ENCODE measurements around the gene CCDC174. TPM values are rescaled to one million over a fixed set of nuclear protein-coding genes. Genes with fewer than 3 reads are reported as not detected.

The CCDC174 gene
- total RNA-seq, 5 donors from 2014 or later (not counting 1 experiment from before 2014, with no cell fraction given): 36.1 to 48.9 (median 40.6) TPM

GRCh38 chr3:14614862-14615261 is 36.7 kb upstream of the CCDC174 start:
- Mint-ChIP-seq H3K4me3 (no peak overlapping the region), H3K27me3 (peaks cover 37 to 42% of the 10 kb centered on the region in 2 donors), H3K4me1 (no peaks in the 10 kb centered on the region), H3K9me3 (no peaks in the 10 kb centered on the region), H3K27ac (no peak overlapping the region), H3K36me3 (no peaks in the 10 kb centered on the region)
- H3K9me3 ChIP-seq: no peaks in the 10 kb centered on the region
- DNase-seq: no peak
- no peaks in the 10 kb centered on the region for H3K4me1 ChIP-seq (ENCODE audit: control insufficient read depth in 1 of 2, extremely low read depth in 1 of 2, insufficient read depth in 2 of 2, low read length in 2 of 2)
- no peaks in the 10 kb centered on the region for H3K36me3 ChIP-seq (ENCODE audit: control insufficient read depth in 2 of 2, extremely low read depth in 1 of 2, insufficient read depth in 1 of 2, low read length in 1 of 2)
- ATAC-seq (replicated peaks in 1 of 4): no peak
- no peak overlapping the region for H3K27ac ChIP-seq (ENCODE audit: low read length)
- no peak overlapping the region for H3K4me3 ChIP-seq (ENCODE audit: control insufficient read depth in 1 of 2, extremely low read depth in 1 of 2, low read length in 1 of 2)
- ChIA-PET CTCF (no interaction called here), POLR2A (no interaction called here)
- peaks cover 7 to 23% of the 10 kb centered on the region in 2 experiments for H3K27me3 ChIP-seq (replicated peaks in 1 of 2; ENCODE audit: control insufficient read depth in 2 of 2, extremely low read depth in 1 of 2, insufficient read depth in 2 of 2, low read length in 1 of 2)

GRCh38 chr3:14616606-14617507 is 34.7 kb upstream of the CCDC174 start:
- Histone ChIP-seq H3K36me3 (ENCODE audit: control insufficient read depth in 2 of 2, extremely low read depth in 1 of 2, insufficient read depth in 1 of 2, low read length in 1 of 2) (no peaks in the 10 kb centered on the region), H3K27ac (ENCODE audit: low read length) (no peak overlapping the region), H3K4me1 (ENCODE audit: control insufficient read depth in 1 of 2, extremely low read depth in 1 of 2, insufficient read depth in 2 of 2, low read length in 2 of 2) (no peaks in the 10 kb centered on the region), H3K4me3 (ENCODE audit: control insufficient read depth in 1 of 2, extremely low read depth in 1 of 2, low read length in 1 of 2) (no peak overlapping the region), H3K27me3 (replicated peaks in 1 of 2; ENCODE audit: control insufficient read depth in 2 of 2, extremely low read depth in 1 of 2, insufficient read depth in 2 of 2, low read length in 1 of 2) (peaks cover 7 to 19% of the 10 kb centered on the region in 2 experiments), H3K9me3 (no peaks in the 10 kb centered on the region)
- 72% methylated on average over 7 of the region's 10 CpGs for WGBS (ENCODE audit: insufficient coverage)
- ATAC-seq (replicated peaks in 1 of 4): no peak
- Mint-ChIP-seq H3K27ac (no peak overlapping the region), H3K36me3 (no peaks in the 10 kb centered on the region), H3K4me1 (no peaks in the 10 kb centered on the region), H3K4me3 (no peak overlapping the region), H3K9me3 (no peaks in the 10 kb centered on the region), H3K27me3 (peaks cover 25 to 31% of the 10 kb centered on the region in 2 donors)
- DNase-seq: no peak
- ChIA-PET POLR2A (no interaction called here), CTCF (no interaction called here)

DNA sequence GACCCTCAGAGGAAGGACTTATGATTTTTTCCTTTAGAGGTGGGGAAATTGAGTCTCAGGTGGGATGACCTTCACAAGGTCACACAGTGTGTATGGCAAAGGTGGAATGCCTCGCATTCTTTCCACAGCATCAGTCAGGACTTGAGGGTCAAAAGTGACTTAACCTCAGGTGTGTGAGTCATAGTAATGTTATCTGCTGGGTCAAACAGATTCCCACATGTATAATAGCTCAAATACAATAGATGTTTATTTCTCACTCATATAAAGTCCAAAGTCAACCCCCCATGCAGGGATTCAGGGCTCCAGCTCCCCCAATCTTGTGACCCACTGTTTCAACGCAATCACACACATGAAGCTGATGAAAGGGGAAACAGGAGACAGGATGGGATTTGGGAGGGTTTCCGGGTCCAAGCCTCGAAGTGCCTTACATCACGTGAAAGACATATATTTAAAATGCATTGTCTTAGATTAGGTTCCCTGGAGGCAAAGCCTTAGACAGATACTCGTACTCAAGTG is 34.0 kb upstream of the CCDC174 start:
- 73% methylated on average over 2 of the region's 6 CpGs for WGBS (ENCODE audit: insufficient coverage)
- H3K27ac Mint-ChIP-seq: no peak overlapping the region

GRCh38 chr3:14619605-14620004 is 32.0 kb upstream of the CCDC174 start:
- Mint-ChIP-seq H3K36me3 (no peaks in the 10 kb centered on the region), H3K4me3 (no peak overlapping the region), H3K27ac (no peak overlapping the region), H3K27me3 (peaks cover 20 to 25% of the 10 kb centered on the region in 2 donors), H3K9me3 (no peaks in the 10 kb centered on the region), H3K4me1 (no peaks in the 10 kb centered on the region)
- Histone ChIP-seq H3K27me3 (replicated peaks in 1 of 2; ENCODE audit: control insufficient read depth in 2 of 2, extremely low read depth in 1 of 2, insufficient read depth in 2 of 2, low read length in 1 of 2) (peaks cover 5 to 17% of the 10 kb centered on the region in 2 experiments), H3K4me1 (ENCODE audit: control insufficient read depth in 1 of 2, extremely low read depth in 1 of 2, insufficient read depth in 2 of 2, low read length in 2 of 2) (no peaks in the 10 kb centered on the region), H3K4me3 (ENCODE audit: control insufficient read depth in 1 of 2, extremely low read depth in 1 of 2, low read length in 1 of 2) (no peak overlapping the region), H3K27ac (ENCODE audit: low read length) (no peak overlapping the region), H3K9me3 (no peaks in the 10 kb centered on the region), H3K36me3 (ENCODE audit: control insufficient read depth in 2 of 2, extremely low read depth in 1 of 2, insufficient read depth in 1 of 2, low read length in 1 of 2) (no peaks in the 10 kb centered on the region)
- DNase-seq (no peak), ATAC-seq (replicated peaks in 1 of 4) (no peak)
- CTCF ChIA-PET: interaction anchor here in 1 of 2 donors (0.6 kb wide), 1 partner anchor 293 kb away, joined by 13 read pairs; no protein-coding TSS in a partner anchor
- POLR2A ChIA-PET: no interaction called here
- WGBS (ENCODE audit: insufficient coverage): 78% methylated on average over 1 of the region's 2 CpGs

More for the DNA sequence above, 34.0 kb upstream of the CCDC174 start:
- no peaks in the 10 kb centered on the region for H3K36me3 ChIP-seq (ENCODE audit: control insufficient read depth in 2 of 2, extremely low read depth in 1 of 2, insufficient read depth in 1 of 2, low read length in 1 of 2)
- DNase-seq (no peak), ATAC-seq (replicated peaks in 1 of 4) (no peak)
- no peak overlapping the region for H3K4me3 ChIP-seq (ENCODE audit: control insufficient read depth in 1 of 2, extremely low read depth in 1 of 2, low read length in 1 of 2)
- H3K4me1 ChIP-seq (ENCODE audit: control insufficient read depth in 1 of 2, extremely low read depth in 1 of 2, insufficient read depth in 2 of 2, low read length in 2 of 2): no peaks in the 10 kb centered on the region
- H3K9me3 Mint-ChIP-seq: no peaks in the 10 kb centered on the region
- ChIA-PET CTCF (interaction anchor here in 1 of 2 donors (0.5 kb wide), 1 partner anchor 30 kb away, joined by 5 read pairs; no protein-coding TSS in a partner anchor), POLR2A (no interaction called here)
- no peaks in the 10 kb centered on the region for H3K36me3 Mint-ChIP-seq
- H3K9me3 ChIP-seq: no peaks in the 10 kb centered on the region
- H3K4me1 Mint-ChIP-seq: no peaks in the 10 kb centered on the region
- H3K27me3 Mint-ChIP-seq: peaks cover 20 to 25% of the 10 kb centered on the region in 2 donors
- peaks cover 7 to 19% of the 10 kb centered on the region in 2 experiments for H3K27me3 ChIP-seq (replicated peaks in 1 of 2; ENCODE audit: control insufficient read depth in 2 of 2, extremely low read depth in 1 of 2, insufficient read depth in 2 of 2, low read length in 1 of 2)
- no peak overlapping the region for H3K4me3 Mint-ChIP-seq
- no peak overlapping the region for H3K27ac ChIP-seq (ENCODE audit: low read length)

DNA sequence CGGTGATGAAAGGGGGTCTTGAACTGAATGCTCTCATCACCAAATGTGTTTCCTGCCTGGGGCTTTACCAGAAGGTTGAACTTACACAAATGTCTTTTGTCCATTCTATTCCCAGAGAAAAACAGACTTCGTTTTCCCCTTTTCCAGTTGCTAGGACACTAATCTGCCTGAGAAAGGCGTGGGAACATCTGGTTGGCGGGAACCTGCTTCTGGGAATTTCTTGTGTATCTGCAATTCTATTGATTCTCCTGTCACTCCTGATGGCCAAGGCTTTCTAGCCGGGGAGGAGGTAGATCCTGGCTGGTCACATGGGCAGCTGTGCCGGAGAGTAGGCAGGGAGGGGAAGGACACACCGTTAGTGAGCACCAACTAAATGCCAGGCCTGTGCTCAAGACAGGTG is 31.1 kb upstream of the CCDC174 start:
- H3K27ac ChIP-seq (ENCODE audit: low read length): no peak overlapping the region
- no peak overlapping the region for H3K4me3 ChIP-seq (ENCODE audit: control insufficient read depth in 1 of 2, extremely low read depth in 1 of 2, low read length in 1 of 2)
- CTCF ChIA-PET: no interaction called here
- ATAC-seq (replicated peaks in 1 of 4) (no peak), DNase-seq (no peak)
- Mint-ChIP-seq H3K4me1 (no peaks in the 10 kb centered on the region), H3K27ac (no peak overlapping the region), H3K36me3 (no peaks in the 10 kb centered on the region), H3K4me3 (no peak overlapping the region), H3K27me3 (peaks cover 22 to 25% of the 10 kb centered on the region in 2 donors), H3K9me3 (no peaks in the 10 kb centered on the region)
- H3K27me3 ChIP-seq (replicated peaks in 1 of 2; ENCODE audit: control insufficient read depth in 2 of 2, extremely low read depth in 1 of 2, insufficient read depth in 2 of 2, low read length in 1 of 2): peaks cover 5 to 17% of the 10 kb centered on the region in 2 experiments
- H3K9me3 ChIP-seq: no peaks in the 10 kb centered on the region
- H3K36me3 ChIP-seq (ENCODE audit: control insufficient read depth in 2 of 2, extremely low read depth in 1 of 2, insufficient read depth in 1 of 2, low read length in 1 of 2): no peaks in the 10 kb centered on the region
- POLR2A ChIA-PET: no interaction called here
- no peaks in the 10 kb centered on the region for H3K4me1 ChIP-seq (ENCODE audit: control insufficient read depth in 1 of 2, extremely low read depth in 1 of 2, insufficient read depth in 2 of 2, low read length in 2 of 2)
- 83% methylated on average over 4 of the region's 7 CpGs for WGBS (ENCODE audit: insufficient coverage)

DNA sequence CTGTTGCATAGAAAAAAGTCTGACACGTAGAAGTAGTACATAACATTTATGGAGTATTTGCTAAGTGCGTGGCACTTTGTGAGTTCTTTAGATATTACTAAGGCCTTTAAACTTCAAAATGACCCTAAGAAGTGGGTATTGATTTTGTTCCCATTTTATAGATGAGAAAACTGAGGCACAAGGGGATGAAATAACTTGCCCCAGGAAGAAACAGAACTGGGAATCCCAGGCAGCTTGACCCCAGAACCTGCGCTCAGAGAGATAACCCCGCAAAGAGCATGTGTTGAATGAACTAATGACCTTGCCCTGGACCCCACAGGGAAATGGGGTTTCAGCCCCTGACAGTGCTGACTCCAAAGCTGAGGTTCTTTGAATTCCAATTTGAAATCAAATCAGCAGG is 30.5 kb upstream of the CCDC174 start:
- peaks cover 5 to 17% of the 10 kb centered on the region in 2 experiments for H3K27me3 ChIP-seq (replicated peaks in 1 of 2; ENCODE audit: control insufficient read depth in 2 of 2, extremely low read depth in 1 of 2, insufficient read depth in 2 of 2, low read length in 1 of 2)
- ATAC-seq (replicated peaks in 1 of 4): no peak
- Mint-ChIP-seq H3K9me3 (no peaks in the 10 kb centered on the region), H3K4me1 (no peaks in the 10 kb centered on the region), H3K27ac (no peak overlapping the region), H3K36me3 (no peaks in the 10 kb centered on the region), H3K27me3 (peaks cover 20% of the 10 kb centered on the region in 2 donors), H3K4me3 (no peak overlapping the region)
- no peaks in the 10 kb centered on the region for H3K36me3 ChIP-seq (ENCODE audit: control insufficient read depth in 2 of 2, extremely low read depth in 1 of 2, insufficient read depth in 1 of 2, low read length in 1 of 2)
- no peak overlapping the region for H3K4me3 ChIP-seq (ENCODE audit: control insufficient read depth in 1 of 2, extremely low read depth in 1 of 2, low read length in 1 of 2)
- no peak overlapping the region for H3K27ac ChIP-seq (ENCODE audit: low read length)
- CTCF ChIA-PET: no interaction called here
- H3K4me1 ChIP-seq (ENCODE audit: control insufficient read depth in 1 of 2, extremely low read depth in 1 of 2, insufficient read depth in 2 of 2, low read length in 2 of 2): no peaks in the 10 kb centered on the region
- DNase-seq: no peak
- no peaks in the 10 kb centered on the region for H3K9me3 ChIP-seq
- POLR2A ChIA-PET: no interaction called here
- 95% methylated on average over 2 of the region's 4 CpGs for WGBS (ENCODE audit: insufficient coverage)

All from T-cell (primary cell).